HG03442 (cell line): ENCODE results near the gene SLIT3.

ENCODE experiments used
- ATAC-seq: cut with Tn5 transposase; IDR thresholded peaks from one replicate; pipeline ENCODE4 v1.9.1; 2021; ENCODE audit warnings: mild to moderate bottlenecking, moderate library complexity; ENCODE audit not compliant: unreplicated experiment

The SLIT3 gene

DNA sequence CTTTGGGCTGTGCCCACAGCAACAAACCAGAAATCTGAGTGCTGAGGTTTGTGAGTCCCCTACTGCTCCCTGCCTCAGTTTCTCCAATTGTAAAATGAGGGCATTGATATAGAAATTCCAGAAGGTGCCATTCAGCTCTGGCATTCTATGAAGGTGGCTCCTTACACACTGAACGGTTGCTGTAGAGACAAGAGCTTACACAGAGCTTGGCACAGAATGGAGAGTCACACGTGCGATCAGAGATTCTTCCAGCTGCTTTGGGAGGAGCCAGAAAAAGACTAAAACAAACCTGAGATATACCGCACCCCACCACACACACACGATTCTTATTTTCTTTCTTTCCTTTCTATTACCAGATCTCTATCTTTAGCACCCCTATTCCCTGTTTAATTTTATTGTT is 122.7 kb downstream of the SLIT3 start:
- no peak for ATAC-seq

DNA sequence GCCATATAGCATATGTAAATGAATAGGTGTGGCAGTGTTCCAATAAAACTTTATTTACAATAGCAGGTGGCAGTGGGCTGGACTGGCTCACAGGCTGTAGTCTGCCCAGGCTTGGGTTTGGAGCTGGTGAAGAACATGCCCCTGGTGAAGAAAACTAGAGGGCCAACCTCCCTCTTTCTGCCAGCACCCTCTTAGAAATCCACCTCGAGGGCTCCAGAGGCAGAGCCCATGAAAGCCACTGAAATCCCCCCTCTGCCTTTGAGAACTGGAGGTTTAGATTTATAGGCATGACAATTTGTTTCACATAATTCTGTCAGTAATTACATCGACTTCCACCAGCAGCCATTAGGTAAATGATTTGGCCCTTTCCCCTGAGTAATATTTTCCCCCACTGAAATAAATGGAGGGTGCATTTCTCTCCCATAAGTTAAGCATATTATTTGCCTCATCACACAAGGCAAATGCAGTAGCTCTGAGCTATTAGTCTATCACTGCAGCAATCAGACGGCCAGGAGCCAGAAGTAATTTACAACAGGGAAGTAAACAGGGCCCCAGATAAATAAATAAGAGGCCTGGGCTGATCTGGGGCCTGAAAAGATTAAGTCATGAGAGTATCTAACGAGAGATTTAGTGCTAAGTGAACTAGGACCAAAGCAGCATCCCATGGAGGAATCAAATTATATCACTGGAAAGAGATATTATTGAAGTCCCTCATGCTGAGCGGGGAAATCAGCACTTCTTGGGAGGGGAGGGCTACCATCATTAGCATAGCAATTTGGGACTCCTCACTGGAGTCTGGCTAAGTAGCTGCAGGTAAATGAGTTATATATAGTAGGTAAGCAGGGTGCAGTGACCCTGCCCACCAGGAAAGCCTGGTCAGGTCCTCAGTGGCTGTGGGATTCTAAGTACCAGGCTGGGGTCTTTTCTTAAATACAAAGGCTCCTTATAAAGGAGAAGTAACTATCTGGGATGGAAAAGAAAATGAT is 123.9 kb downstream of the SLIT3 start:
- no peak for ATAC-seq

- ATAC-seq = no peak
Measured at GRCh38 chr5:169175733-169176132, 125.2 kb downstream of the SLIT3 start.

GRCh38 chr5:169174923-169175322 is 126.0 kb downstream of the SLIT3 start:
- no peak for ATAC-seq

GRCh38 chr5:169173372-169173771 is 127.6 kb downstream of the SLIT3 start:
- no peak for ATAC-seq

DNA sequence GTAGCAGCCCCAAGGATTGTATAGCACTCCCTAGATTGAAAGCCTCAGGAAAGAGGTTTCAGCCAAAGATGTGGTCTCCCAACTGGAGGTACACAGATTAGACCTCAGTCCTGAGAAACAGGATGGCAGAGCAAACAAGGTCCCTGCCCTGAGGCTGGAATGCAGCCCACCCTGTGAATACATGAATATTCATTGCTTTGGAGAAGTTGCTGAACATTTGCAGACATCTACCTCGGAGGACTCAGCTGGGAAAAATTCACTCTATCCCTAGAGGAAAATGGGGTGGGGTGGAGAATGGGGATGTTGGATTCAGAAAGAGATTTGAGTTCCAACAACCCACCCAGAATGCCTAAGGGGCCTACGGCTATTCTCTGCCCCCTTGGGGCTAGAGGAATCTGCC is 129.4 kb downstream of the SLIT3 start:
- ATAC-seq = no peak

DNA sequence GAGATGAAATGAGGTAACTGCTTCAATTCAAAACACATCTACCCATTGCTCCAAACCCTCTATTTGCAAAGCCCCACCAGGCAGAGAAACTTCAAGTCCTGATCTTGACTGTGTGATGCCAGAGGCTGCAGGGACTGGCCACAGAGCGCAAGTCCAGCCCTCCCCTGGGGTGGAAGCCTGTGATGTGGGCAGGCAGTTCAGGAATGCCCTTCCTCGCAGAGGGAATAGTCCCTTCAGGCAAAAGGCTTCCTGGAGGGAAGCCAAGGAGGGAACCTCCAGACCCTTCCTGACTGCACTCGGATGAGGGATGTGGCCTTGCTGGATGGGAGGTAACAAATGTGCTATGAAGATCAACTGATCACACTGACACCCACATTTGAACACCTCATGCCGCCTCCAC is 131.2 kb downstream of the SLIT3 start:
- no peak for ATAC-seq

DNA sequence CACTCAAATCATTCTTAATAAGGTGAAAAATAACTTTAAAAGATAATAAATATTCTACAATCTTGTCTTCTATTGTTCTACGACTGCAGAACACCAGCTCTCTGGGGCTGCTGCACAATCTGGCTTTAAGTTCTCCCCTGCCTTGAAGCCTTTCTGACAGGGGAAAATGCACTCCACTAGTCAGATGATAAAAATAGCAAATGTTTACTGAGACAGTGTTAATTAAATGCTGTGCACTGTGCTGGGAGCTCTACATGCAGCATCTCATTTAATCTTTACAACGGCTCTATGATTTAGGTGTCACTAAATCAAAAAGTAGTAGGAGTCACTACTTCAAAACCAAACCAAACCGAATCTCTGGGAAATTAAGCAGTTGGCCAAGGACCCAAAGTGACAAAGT is 132.7 kb downstream of the SLIT3 start:
- no peak for ATAC-seq

GRCh38 chr5:169166078-169166477 is 134.9 kb downstream of the SLIT3 start:
- ATAC-seq = no peak

GRCh38 chr5:169165052-169165451 is 135.9 kb downstream of the SLIT3 start:
- no peak for ATAC-seq

DNA sequence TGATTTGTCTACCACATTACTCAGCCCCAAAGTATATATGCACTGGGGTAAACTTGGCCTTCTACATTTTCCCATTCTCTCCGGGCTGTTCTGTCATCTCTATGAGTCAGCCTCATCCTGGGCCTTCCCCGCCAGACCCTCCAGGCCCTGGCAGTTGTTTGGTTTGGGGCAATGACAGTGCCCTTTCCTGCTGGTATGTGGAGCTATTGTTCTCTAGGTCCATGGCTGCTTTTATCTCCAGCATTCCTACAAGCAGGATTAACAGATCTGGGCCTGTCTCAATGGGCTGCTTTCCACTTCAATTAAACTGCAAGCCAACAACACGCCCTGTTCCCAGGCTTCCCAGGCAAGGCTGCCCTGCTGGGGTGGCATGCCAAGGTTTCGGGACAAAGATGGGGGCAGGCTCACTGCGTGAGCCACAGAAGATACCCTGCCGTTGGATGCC is 136.4 kb downstream of the SLIT3 start:
- ATAC-seq = no peak

DNA sequence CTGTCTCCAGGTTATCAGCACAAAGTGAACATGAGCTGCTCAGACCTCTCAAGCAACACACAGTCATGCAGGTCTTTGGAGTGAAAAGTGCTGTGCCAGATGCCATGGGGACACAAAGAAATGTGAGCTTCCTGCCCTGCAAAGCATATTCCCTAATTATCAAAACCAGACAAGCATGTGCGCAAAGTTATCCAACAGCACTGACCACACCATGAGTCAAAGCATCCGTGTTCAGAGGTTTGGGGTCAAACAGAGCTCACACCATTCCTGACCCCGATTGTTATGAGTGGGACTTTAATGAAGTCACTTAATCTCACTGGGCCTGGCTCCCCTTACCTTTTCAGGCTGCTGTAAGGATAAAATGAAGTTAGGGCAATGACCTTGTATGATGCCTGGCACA is 138.5 kb downstream of the SLIT3 start:
- no peak for ATAC-seq

- ATAC-seq = no peak
Measured at GRCh38 chr5:169161022-169161680, 139.8 kb downstream of the SLIT3 start.

DNA sequence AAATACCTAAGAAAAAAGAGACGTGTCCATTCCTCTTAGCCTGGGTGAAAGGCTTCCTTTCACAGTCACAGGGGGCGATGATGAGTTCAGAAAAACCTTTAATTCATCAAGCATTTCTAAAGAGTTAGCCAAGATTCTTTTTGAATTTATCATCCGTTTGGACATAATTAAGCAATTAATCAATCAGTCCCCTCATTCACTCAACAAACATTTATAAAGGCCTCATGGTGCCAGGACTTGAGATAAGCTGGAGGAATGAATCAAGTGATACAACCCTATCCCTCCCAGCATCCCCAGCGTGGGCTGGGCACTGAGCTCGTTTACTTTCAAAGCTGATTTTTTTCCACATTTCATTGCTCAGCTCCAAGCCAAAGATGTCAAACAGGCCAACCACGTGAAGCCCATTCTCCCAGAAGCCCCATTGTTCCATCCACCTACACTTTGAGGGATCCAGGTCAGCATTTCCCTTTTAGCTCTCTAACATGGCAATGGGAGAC is 140.5 kb downstream of the SLIT3 start:
- no peak for ATAC-seq

- ATAC-seq = no peak
Measured at GRCh38 chr5:169158764-169159163, 142.2 kb downstream of the SLIT3 start.

GRCh38 chr5:169157064-169157463 is 143.9 kb downstream of the SLIT3 start:
- ATAC-seq = no peak

DNA sequence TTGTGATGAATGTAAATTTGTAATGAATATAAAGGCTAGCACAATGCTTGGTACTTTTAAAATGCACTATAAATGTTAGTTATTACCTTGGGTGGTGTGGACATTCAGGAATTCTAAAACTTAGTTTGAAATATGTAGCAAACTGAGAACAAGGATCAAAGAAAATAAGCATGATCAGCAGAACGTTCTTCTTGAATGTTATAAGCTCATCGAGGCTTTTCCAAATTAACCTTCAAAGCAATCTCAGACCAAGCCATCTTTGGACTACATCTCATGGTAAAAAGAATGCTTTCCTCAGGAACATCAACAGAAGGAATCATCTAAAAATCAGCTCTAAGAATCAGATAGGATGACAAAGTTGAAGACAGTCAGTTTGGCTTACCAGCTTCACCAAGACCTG is 146.3 kb downstream of the SLIT3 start:
- ATAC-seq = no peak

- no peak for ATAC-seq
Measured at GRCh38 chr5:169153405-169153804, 147.5 kb downstream of the SLIT3 start.

GRCh38 chr5:169152946-169153345 is 148.0 kb downstream of the SLIT3 start:
- no peak for ATAC-seq

DNA sequence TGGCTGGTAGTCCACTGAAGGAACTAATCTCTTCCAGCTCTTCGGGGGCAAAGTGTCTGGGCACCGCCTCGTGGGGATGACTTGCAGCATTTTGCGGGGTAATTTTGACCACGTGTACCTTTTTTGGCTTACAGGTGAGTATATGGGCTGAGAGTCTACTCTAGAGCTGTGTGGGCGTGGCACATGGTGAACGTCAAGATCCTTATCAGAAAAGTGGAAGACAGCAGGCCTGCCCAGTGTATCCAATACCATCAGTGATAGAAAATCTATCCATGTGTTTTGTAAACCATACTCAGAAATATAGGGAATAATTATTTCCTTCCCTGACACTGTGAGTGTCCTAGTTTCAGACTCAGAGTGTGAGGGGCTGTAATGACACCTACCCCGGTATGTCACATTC is 148.5 kb downstream of the SLIT3 start:
- no peak for ATAC-seq

GRCh38 chr5:169151051-169151805 is 149.7 kb downstream of the SLIT3 start:
- ATAC-seq = no peak
